ENCODE data around the gene TM9SF3.

DNA sequence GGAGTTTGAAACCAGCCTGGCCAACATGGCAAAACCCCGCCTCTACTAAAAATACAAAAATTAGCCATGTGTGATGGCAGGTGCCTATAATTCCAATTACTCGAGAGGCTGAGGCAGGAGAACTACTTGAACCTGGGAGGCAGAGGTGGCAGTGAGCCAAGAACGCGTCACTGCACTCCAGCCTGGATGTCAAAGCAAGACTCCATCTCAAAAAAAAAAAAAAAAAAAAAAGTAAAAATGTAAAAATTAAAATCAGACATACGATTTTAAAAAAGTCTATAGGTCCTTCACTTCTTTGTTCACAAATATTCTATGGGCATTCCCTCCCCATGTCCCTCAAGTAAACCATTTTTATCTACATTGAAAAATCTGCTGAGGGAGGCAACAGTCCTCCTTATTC lies 38.2 kb downstream of the TM9SF3 start:
- TF ChIP-seq, protein P1, sequence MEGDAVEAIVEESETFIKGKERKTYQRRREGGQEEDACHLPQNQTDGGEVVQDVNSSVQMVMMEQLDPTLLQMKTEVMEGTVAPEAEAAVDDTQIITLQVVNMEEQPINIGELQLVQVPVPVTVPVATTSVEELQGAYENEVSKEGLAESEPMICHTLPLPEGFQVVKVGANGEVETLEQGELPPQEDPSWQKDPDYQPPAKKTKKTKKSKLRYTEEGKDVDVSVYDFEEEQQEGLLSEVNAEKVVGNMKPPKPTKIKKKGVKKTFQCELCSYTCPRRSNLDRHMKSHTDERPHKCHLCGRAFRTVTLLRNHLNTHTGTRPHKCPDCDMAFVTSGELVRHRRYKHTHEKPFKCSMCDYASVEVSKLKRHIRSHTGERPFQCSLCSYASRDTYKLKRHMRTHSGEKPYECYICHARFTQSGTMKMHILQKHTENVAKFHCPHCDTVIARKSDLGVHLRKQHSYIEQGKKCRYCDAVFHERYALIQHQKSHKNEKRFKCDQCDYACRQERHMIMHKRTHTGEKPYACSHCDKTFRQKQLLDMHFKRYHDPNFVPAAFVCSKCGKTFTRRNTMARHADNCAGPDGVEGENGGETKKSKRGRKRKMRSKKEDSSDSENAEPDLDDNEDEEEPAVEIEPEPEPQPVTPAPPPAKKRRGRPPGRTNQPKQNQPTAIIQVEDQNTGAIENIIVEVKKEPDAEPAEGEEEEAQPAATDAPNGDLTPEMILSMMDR (IDR thresholded peaks at IDR 0.05), result no peak
- no peak for TF ChIP-seq POLR2A (IDR thresholded peaks at IDR 0.05)
